Mammary epithelial cell (primary cell): ENCODE results near the gene PDF.

Experiments
- CTCF ChIP-seq, 2 donors: IDR thresholded peaks in 1 of 2; conservative IDR thresholded peaks in 1 of 2; 2 replicates each; pipeline ENCODE4 v1.5.1; 2011 to 2012; ENCODE audit warnings: inconsistent platforms in 2 of 2, low read length in 2 of 2, mild to moderate bottlenecking in 2 of 2, control low read depth in 1 of 2, low read depth in 1 of 2; ENCODE audit not compliant: insufficient read depth in 1 of 2; ENCODE audit errors: extremely low read depth in 1 of 2
- EZH2 ChIP-seq: IDR thresholded peaks from 2 replicates; pipeline ENCODE4 v1.6.1; 2012; ENCODE audit warnings: low read length, inconsistent platforms, borderline replicate concordance

- TF ChIP-seq CTCF (conservative IDR thresholded peaks at IDR 0.05 in 1 of 2, IDR thresholded peaks at IDR 0.05 in 1 of 2; ENCODE audit: extremely low read depth in 1 of 2, insufficient read depth in 1 of 2, low read depth in 1 of 2, low read length in 2 of 2), result no peak
- no peak for TF ChIP-seq EZH2
Measured at GRCh38 chr16:69318177-69318910, 12.0 kb downstream of the PDF start.
